AG04449 (cell line): ENCODE data around the gene TMEM109.

Experiments used
- CTCF ChIA-PET: fragments of 350-600 bp; formaldehyde crosslinking; extraction: SDS; loops from one replicate; lab custom pipeline; 2021; ENCODE audit warnings: antibody characterized with exemption; lab: Yijun Ruan, JAX
- POLR2A ChIA-PET: fragments of 400-600, 350-600 bp; formaldehyde crosslinking; extraction: SDS; loops from one replicate; lab custom pipeline; 2020; ENCODE audit warnings: antibody characterized with exemption, inconsistent platforms; lab: Yijun Ruan, JAX
- DNase-seq: peaks from one replicate; pipeline ENCODE4 v3.0.0-alpha.2; 2010; ENCODE audit warnings: low read depth, low spot score
- H3K4me3 ChIP-seq: 2 replicates; pipeline ENCODE4 v1.5.1; 2011; ENCODE audit warnings: low read depth, mild to moderate bottlenecking, control low read depth, low read length
- TF ChIP-seq, protein P1 (sequence below): IDR thresholded peaks from one replicate; pipeline ENCODE4 v1.5.1; 2011; ENCODE audit warnings: mild to moderate bottlenecking, moderate library complexity, low read length, control low read depth, inconsistent platforms; ENCODE audit not compliant: insufficient read depth; ENCODE audit errors: missing control alignments

The TMEM109 gene

DNA sequence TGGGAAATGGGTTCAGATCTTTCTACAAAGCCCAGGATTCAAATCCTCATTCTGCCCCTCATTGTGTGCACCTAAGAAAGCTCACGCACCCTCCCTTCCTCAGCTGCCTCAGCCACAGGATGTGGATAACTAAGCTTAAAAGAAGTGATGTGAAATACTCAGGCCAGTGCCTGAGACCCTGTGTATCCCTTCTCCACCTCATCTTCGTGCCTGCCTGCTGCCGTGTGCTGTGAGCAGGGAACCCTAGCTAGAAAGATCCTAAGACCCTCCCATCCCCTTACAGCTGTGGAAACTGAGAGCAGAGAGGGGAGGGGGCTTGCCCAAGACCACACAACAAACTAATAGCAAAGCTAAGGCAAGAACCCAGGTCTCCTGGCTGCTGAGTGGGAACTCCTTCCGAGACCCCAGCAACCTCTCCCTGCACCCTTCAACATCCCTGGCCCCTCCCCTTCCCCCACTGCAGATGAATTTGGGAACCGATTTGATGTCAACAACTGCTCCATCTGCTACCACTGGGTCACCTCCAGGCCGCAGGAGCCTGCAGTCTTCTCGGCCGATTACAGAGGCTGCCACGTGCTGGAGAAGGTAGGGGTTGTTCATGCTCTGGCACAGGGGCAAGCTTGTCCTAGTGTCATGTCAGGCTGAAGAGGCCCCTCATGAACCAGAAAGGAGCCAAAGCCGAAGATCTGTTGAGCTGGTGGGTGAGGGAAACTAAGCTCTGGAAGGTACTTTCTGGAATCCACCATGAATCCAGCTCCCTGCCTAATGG, 45.1 kb upstream of the TMEM109 start:
- H3K4me3 ChIP-seq = no peak overlapping the region
- CTCF ChIA-PET = interaction anchor here (1.0 to 3.2 kb wide), 4 partner anchors 19 to 38 kb away, joined by 3 to 20 read pairs (median 6); no protein-coding TSS in a partner anchor
- no peak for DNase-seq
- TF ChIP-seq, protein P1, sequence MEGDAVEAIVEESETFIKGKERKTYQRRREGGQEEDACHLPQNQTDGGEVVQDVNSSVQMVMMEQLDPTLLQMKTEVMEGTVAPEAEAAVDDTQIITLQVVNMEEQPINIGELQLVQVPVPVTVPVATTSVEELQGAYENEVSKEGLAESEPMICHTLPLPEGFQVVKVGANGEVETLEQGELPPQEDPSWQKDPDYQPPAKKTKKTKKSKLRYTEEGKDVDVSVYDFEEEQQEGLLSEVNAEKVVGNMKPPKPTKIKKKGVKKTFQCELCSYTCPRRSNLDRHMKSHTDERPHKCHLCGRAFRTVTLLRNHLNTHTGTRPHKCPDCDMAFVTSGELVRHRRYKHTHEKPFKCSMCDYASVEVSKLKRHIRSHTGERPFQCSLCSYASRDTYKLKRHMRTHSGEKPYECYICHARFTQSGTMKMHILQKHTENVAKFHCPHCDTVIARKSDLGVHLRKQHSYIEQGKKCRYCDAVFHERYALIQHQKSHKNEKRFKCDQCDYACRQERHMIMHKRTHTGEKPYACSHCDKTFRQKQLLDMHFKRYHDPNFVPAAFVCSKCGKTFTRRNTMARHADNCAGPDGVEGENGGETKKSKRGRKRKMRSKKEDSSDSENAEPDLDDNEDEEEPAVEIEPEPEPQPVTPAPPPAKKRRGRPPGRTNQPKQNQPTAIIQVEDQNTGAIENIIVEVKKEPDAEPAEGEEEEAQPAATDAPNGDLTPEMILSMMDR = no peak
- POLR2A ChIA-PET = no interaction called here

DNA sequence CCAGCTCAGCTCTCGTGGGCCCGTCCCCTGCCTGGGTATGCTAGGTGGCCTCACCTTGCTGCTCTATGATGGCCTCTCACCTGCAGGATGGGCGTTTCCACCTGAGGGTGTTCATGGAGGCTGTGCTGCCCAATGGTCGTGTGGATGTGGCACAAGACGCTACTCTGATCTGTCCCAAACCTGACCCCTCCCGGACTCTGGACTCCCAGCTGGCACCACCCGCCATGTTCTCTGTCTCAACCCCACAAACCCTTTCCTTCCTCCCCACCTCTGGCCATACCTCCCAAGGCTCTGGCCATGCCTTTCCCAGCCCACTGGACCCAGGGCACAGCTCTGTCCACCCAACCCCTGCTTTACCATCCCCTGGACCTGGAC, 44.5 kb upstream of the TMEM109 start:
- TF ChIP-seq, protein P1 = no peak
- ChIA-PET CTCF (interaction anchor here (1.0 to 1.4 kb wide), 2 partner anchors 25 to 39 kb away, joined by 3 to 5 read pairs; no protein-coding TSS in a partner anchor), POLR2A (no interaction called here)
- DNase-seq = no peak
- no peak overlapping the region for H3K4me3 ChIP-seq

DNA sequence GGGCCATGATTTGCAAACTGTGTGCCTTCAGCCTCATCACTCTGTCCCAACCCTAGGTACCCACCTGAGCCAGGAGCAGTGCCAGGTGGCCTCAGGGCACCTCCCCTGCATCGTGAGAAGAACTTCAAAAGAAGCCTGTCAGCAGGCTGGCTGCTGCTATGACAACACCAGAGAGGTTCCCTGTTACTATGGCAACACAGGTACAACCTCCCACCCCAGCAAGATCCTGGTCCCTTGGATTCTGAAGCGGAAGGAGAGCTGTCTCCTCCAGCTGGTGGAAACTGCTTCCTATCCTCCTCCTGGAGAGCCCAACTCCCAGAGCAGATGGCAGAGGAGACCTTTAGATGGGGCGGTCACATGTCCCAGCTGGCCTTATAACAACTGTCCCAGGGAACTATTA, 43.7 kb upstream of the TMEM109 start:
- POLR2A ChIA-PET = no interaction called here
- no peak overlapping the region for H3K4me3 ChIP-seq
- no peak for DNase-seq
- CTCF ChIA-PET = interaction anchor here (1.2 to 4.5 kb wide), 3 partner anchors 17 to 269 kb away, joined by 4 to 15 read pairs (median 13); no protein-coding TSS in a partner anchor
- TF ChIP-seq, protein P1 = no peak

DNA sequence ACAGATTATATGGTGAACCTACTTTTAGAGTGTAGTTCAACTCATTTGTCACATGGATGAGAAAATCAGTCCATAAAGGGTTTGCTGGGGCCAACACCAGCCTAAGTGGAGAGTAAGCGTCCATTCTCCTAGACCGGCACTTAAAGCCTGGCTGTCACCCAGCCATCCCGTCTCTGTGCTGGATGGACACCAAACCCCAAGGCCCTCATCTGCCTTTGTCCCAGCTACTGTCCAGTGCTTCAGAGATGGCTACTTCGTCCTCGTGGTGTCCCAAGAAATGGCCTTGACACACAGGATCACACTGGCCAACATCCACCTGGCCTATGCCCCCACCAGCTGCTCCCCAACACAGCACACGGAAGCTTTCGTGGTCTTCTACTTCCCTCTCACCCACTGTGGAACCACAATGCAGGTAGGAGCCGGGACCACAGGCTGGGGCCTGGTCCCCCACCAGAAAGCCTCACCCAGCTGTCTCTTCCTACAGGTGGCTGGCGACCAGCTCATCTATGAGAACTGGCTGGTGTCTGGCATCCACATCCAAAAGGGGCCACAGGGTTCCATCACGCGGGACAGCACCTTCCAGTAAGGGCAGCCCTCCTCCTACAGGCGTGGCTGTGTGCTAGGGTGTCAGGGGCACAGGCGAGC, 43.1 kb upstream of the TMEM109 start:
- POLR2A ChIA-PET = no interaction called here
- TF ChIP-seq, protein P1 = no peak
- CTCF ChIA-PET = interaction anchor here (1.0 to 4.5 kb wide), 7 partner anchors 10 to 269 kb away, joined by 4 to 15 read pairs (median 5); partner anchors contain the start of gene PTGDR2
- DNase-seq = no peak
- no peak overlapping the region for H3K4me3 ChIP-seq

DNA sequence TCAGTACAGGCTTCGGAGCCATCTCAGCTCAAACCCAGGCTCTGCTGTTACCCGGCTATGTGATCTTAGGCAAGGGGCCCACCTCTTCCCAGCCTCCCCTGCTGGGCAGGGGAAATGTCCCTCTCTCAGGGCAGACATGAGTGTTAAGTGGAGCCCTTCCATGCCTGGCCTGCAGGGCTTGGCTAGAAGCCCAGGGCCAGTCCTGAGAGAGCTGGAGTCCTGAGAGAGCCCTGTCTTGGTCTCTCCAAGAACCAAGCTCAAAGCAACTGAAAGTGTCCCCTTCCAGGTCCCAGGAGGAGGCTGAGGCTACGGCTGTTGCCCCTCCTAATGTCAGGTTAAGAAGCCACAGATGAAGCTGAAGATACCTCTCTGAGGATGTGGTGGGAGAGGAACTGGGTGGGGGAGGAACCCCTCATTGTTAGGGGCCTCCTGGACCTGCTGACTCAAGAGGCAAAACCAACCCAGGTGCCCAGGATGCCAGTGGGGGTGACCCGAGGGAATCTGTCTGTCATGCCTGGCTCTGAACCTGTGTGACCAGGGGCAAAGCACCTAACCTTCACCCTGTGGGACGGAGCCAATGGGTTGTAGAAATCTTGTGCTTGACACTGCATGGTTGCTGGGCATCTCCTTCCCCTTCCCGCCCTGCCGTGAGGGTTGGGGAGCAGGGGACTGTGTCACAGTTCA, 42.4 kb upstream of the TMEM109 start:
- ChIA-PET CTCF (interaction anchor here (1.0 to 4.5 kb wide), 8 partner anchors 11 to 30 kb away, joined by 4 to 15 read pairs (median 5); partner anchors contain the start of gene PTGDR2), POLR2A (interaction anchor here (0.9 kb wide), 1 partner anchor 11 kb away, joined by 3 read pairs; no protein-coding TSS in a partner anchor)
- H3K4me3 ChIP-seq = no peak overlapping the region
- DNase-seq = no peak
- TF ChIP-seq, protein P1 = no peak
